GM12891 (cell line): ENCODE measurements around the gene RTKN2.

Experiments used
- POLR2A ChIP-seq: IDR thresholded peaks from 2 replicates; pipeline ENCODE4 v1.6.1; 2011; ENCODE audit warnings: low read depth, low read length, control low read depth
- POLR2AphosphoS5 ChIP-seq: IDR thresholded peaks from 2 replicates; pipeline ENCODE4 v1.6.1; 2011; ENCODE audit warnings: low read depth, low read length, control low read depth
- POU2F2 ChIP-seq: IDR thresholded peaks from 2 replicates; pipeline ENCODE4 v1.6.1; 2011; ENCODE audit warnings: low read depth, mild to moderate bottlenecking, control low read depth, low read length, moderate library complexity
- SPI1 ChIP-seq: IDR thresholded peaks from 2 replicates; pipeline ENCODE4 v1.6.1; 2011; ENCODE audit warnings: low read depth, low read length, control low read depth
- TAF1 ChIP-seq: IDR thresholded peaks from 2 replicates; pipeline ENCODE4 v1.6.1; 2011; ENCODE audit warnings: low read depth, low read length, control low read depth

- TF ChIP-seq POLR2A (no peak), SPI1 (no peak), POLR2AphosphoS5 (no peak), TAF1 (no peak), POU2F2 (no peak)
Observed at GRCh38 chr10:62188021-62188616, 80.5 kb downstream of the RTKN2 start.
